CD4-positive, alpha-beta T cell treated with Interleukin-2 at 100 ng/mL for 4 hours (primary cell): ENCODE measurements around the gene EIF3I.

Source experiments
- DNase-seq: peaks from one replicate; pipeline ENCODE4 v3.0.0-alpha.2; 2020; ENCODE audit warnings: low spot score

EIF3I gene

DNA sequence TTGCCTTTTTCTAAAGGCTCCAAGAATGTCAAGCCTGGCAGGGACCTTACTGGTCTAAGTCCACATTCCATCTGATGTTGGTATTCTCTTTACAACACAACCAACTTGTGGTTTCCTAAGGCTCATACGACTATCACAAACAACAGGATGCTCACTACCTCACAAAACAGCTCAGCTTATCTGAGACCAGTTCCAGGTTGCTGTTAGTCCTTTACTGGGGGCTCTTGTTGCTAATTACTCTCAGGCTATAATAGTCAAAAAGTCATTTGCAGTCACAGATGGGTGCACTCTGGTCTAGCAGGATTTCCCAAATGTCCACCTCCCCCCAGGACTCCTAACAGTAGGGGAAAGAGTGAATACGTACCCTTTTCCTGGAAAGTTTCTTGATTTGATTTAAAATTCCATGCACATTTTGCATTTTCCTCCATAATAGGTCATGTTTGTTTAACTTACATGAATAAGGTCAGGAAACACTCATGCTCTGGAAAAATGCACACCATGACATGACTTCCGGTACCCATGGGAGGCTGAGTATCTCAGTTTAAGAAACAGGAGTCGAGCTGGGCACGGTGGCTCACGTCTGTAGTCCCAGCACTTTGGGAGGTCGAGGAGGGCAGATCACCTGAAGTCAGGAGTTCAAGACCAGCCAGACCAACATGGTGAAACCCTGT lies 44.8 kb downstream of the EIF3I start:
- DNase-seq = no peak

GRCh38 chr1:32269744-32270143 lies 47.5 kb downstream of the EIF3I start:
- no peak for DNase-seq

- peak; percentile 45 for DNase-seq
These were observed 50.6 kb downstream of the EIF3I start for GRCh38 chr1:32272557-32273390.

DNA sequence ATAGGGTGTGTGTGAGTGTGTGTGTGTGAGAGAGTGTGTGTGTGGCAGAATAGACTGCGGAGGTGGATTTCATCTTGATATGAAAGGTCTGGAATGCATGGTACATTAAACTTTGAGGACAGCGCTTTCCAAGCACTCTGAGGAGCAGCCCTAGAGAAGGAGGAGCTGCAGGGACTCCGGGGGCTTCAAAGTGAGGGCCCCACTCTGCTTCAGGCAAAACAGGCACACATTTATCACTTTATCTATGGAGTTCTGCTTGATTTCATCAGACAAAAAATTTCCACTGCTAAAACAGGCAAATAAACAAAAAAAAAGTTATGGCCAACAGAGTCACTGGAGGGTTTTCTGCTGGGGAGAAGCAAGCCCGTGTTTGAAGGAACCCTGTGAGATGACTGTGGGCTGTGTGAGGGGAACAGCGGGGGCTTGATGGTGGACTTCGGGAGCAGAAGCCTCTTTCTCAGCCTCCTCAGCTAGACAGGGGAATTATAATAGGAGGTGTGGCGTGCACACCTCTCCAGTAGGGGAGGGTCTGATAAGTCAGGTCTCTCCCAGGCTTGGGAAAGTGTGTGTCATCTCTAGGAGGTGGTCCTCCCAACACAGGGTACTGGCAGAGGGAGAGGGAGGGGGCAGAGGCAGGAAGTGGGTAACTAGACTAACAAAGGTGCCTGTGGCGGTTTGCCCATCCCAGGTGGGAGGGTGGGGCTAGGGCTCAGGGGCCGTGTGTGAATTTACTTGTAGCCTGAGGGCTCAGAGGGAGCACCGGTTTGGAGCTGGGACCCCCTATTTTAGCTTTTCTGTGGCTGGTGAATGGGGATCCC lies 51.4 kb downstream of the EIF3I start:
- peak; percentile 88 for DNase-seq

- DNase-seq = no peak
These were observed 52.6 kb downstream of the EIF3I start for GRCh38 chr1:32274646-32275340.

DNA sequence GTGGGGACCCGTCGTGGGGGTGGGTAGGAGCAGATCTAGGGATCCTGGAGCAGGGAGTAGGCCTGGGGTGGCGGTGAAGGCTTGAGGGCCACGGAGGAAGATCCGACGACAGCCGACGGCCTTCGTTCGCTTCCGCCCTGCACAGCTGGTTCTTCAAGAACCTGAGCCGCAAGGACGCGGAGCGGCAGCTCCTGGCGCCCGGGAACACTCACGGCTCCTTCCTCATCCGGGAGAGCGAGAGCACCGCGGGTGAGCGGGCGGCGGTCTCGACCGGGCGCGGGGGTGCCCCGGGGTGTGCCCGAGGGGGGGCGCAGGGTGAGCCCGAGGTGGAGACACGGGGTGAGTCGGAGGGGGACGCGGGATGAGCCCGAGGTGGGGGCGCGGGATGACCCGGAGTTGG lies 53.2 kb downstream of the EIF3I start:
- DNase-seq = no peak

- no peak for DNase-seq
These were observed 54.0 kb downstream of the EIF3I start for GRCh38 chr1:32276032-32276782.
